Daoy (cell line): ENCODE results near the gene MLST8. TPM values are rescaled to one million over a fixed set of nuclear protein-coding genes. Genes with fewer than 3 reads are reported as not detected.

Experiments used
- DNase-seq: peaks from one replicate; pipeline ENCODE4 v3.0.0-alpha.2; 2015; ENCODE audit warnings: low read depth
- total RNA-seq: library from RNA; depleted of rRNA; stranded (reverse); fragments of >200 nt; shearing (Covaris generic); gene quantifications from 2 replicates; pipeline ENCODE4 v1.2.3, GENCODE V29; 2014; rRNA removed

Gene MLST8, protein sequence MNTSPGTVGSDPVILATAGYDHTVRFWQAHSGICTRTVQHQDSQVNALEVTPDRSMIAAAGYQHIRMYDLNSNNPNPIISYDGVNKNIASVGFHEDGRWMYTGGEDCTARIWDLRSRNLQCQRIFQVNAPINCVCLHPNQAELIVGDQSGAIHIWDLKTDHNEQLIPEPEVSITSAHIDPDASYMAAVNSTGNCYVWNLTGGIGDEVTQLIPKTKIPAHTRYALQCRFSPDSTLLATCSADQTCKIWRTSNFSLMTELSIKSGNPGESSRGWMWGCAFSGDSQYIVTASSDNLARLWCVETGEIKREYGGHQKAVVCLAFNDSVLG
- 12.1 and 19.3 TPM in 2 replicates for total RNA-seq

DNA sequence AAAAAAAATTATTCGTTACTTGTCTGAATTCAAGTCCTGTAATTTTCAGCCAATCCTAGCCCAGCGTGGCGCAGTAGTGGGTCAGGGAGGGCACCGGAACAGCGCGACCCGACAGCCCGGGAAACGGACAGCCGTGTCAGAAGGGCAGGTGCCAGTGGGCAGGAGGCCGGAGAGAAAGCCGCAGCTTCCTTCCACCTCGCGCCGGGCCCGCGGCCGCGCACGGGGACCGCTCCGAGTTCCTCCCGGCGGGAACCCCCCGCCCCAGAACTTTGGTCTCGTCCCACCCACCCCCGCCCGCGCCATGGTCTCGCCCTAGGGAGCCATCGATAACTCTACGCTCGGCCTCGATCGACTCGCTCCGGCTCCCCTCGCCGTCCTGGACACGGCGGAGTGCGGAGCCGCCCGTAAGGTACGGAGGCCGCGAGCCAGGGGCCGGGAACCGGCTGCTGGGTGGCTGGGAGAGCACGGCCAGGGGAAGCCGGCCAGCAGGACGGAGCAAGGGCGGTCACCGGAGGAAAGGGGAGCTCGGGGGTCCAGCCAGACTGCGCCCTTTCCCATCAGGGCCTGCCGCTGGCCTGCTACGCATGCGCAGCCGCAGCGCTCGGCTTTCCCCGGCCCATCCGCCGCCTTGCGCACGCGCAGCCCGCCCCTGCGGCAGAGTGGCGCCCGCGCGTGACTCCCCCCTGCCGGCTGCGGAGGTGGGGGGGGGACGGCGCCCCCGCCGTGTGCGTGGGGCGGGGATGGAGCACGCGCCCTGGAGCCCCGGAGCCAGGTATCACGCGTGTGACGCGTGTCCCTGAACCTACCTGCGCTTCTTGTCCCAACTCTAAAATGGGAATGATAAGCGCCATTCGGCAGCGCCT is at the start of gene MLST8:
MLST8 (plus strand) TSS at position 351 of the 863 bp plus-strand sequence. CDS start 632 bp downstream, outside the sequence.
- peak; percentile 85 for DNase-seq

DNA sequence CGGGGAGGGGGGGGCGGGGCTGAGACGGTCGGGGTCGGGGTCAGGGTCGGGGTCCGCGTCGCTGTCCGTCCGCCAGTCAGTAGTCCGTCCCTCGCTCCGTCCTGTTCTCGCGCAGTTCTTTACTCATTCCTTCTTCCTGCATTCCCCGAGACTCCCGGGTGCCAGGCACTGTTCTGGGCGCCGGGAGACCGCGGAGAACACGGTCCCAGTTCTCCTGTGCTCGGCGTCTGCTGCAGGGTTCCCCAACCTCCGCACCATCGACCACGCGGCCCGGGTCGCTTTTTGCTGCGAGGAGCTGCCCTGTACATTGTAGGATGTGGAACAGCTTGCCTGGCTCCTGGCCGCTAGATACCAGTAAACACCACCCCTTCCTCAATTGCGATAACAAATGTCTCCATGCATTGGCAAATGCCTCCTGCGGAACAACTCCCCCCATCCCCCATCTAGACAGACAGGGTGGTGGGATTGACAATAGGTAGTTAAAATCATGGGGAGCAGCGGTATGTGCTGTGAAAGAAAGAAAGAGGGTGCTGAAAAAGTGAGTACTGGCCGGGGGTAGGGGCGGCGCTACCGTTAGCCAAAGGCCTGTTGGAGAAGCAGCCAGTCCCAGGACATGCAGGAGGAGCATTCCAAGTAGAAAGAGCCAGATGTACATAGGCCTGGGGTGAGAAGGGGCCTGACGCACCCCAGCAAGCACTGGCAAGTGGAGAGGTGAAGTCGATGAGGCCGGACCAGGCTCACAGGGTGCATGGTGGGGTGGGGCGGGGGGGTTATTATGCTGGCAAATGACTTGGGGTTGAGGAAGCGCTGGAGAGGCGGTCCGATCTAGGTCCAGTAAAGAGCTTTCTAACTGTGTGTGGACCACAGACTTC is 49.0 kb upstream of the MLST8 start:
- DNase-seq: peak; percentile 50

DNA sequence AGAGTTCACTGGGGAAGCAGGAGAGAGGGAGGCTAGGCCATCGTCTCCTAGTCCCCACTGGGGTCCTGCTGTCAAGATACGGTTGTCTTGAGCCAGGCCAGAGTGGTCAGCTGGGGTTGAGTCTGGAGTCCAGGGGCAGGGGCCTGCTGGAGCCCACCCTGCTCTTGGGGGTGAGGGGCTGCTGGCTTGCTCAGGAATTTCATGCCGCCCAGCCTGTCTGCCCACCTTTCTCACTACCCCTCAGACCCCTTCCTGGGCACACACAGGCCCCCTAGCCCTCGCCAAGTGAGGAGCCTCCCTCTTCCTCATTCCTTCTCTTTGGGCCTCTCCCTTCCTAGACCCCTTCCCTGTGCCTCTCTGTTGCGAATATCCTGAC is 48.4 kb upstream of the MLST8 start:
- no peak for DNase-seq

DNA sequence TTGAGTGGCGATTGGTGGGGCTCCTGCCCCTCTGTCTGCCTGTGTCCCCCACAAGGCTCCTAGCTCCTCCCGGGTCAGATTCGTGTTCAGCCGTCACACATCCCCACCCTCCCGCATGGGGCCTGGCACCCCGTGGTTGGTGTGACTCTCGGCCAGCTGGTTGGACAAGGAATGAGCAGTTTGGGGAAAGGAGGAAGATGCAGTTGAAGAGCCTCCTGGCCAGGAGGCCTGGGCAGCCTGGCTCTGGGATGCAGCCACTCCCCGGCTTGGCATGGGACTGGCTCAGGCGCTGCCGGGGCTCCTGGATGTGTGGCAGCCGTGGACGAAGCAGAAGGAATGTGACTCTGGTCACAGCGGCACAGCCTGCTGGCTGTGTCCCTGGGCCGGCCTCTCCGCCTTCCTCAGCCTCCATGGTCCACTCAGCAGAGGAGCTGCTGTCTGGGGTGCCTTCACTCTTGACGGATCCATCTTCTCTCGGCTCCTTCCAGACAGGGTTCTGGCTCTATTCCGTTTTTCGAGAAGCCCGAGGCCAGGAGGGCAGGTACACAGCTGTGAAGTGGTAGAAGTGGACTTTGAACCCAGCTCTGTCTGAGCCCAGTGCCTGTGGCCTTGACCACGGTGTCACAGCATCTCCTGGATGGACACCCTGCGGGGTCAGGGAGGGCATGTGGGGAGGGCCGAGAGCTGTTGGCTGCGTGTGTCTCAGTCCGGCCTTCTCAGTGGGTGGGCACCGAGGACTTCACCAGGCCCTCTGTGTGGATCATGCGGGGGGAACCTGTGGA is 47.6 kb upstream of the MLST8 start:
- DNase-seq: no peak

DNA sequence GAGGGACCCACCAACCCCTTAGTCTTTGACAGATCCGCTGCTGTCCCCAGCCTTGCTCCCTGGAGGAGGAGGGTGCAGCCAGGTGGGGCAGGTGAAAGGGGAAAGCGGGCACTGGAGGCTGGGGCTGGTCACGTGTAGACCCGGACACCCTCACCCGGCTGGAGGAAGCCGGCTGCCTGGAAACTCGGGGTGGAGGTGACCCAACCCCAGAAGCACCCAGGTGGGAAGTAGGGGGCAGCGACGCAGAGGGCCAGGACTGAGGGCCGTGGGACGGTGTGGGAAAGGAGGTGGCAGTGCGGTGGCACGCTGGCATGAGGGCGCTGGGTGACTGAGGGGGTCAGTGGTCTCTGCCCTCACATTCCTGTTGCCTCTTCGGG is 47.0 kb upstream of the MLST8 start:
- no peak for DNase-seq

DNA sequence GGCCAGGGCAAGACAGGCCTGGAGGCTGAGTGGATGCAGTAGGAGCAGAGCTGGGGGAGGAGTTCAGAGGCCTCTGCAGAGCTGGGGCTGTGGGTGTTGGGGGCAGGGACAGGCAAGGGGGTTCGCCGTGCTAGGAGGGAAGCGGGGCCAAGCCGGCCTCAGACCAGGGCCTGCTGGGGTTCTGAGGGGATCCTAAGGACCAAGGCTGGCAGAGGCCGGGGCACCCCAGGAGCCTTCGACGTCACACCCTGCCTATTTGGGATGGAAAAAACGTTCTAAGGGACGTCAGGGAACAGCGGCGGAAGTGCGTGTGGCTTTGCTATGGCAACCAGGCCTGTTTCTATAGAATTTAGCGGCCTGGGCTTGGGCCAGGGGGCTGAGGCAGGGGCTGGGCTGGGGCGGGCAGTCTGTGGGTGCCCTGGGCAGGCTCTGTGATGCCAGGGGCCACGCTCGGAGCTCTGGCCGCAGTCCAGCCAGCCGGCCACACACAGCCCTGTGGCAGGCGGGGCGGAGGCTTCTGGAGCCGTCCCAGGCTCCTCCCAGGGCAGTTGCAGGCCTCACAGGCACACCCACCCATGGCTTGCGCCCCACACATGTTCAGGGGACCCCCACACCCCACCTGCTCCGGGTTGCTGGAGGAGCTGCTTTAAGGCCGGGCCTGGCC is 45.9 kb upstream of the MLST8 start:
- peak; percentile 45 for DNase-seq

DNA sequence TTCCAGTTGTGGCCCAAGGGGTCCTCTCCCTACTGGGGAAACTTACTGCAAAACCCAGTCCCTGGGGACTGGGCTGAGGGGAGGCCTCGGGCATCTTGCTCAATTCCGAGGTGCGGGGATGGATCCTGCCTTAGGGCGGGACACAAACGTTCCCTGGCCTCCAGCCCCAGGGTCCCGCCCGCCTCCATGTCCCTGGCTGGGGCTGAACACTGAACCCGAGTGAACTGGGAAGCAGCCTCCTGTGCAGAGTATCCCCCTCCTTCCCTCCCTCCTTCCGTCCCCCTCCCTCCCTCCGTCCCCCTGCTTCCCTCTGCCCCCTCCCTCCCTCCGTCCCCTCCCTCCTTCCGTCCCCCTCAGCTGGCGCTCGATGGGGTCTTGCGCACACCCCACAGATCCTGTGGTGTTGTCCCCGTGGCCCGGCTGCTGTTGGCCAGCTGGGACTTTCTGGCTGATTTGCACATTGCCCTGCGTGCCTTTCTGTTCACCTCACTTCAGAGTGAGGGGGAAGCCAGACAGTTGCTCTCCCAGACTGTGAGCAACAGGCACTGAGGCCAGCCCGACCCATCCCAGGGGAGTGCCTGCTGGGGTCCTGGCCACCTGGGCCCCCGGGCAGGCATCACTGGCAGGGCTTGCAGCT is 44.2 kb upstream of the MLST8 start:
- peak; percentile 58 for DNase-seq

DNA sequence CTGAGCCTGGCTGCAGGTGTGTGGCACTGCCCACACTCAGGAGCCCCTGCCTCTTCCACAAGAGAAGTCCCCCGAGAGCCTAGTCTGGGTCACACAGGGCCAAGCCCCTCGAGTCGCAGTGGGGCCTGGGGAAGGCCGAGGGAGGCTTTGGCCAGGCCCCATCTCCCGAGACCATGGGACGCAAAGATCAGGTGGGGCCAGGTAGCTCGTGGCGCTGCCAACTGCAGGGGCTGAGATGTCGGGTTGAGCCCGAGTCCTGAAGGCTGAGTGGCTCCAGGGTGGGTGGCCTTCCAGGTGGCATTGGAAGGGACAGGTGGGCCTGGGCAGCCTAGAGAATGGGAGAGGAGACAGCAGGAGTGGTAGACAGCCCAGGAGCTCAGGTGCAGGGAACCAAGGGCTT is 43.3 kb upstream of the MLST8 start:
- DNase-seq: no peak

DNA sequence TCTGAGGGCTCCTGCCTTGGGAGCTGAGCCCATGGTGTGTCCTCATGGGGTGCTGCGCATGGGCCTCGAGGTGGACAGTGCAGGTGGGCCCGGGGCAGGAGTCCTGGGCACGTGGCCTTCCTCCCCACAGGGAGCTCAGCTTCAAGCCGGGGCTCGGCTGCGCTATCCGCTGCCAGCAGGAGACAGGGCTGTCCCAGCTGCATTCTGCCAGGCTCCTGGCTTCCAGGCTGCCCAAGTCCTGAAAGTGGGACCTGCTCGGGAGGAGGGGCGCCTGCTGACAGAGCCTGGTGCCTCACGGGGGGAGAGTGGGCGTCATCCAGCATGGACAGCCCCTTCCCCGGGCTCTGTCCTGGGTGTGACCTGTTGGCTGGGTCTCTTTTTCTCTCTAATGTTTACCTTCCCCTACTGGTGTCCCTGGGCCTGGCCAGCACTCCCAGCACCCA is 42.6 kb upstream of the MLST8 start:
- DNase-seq: no peak

DNA sequence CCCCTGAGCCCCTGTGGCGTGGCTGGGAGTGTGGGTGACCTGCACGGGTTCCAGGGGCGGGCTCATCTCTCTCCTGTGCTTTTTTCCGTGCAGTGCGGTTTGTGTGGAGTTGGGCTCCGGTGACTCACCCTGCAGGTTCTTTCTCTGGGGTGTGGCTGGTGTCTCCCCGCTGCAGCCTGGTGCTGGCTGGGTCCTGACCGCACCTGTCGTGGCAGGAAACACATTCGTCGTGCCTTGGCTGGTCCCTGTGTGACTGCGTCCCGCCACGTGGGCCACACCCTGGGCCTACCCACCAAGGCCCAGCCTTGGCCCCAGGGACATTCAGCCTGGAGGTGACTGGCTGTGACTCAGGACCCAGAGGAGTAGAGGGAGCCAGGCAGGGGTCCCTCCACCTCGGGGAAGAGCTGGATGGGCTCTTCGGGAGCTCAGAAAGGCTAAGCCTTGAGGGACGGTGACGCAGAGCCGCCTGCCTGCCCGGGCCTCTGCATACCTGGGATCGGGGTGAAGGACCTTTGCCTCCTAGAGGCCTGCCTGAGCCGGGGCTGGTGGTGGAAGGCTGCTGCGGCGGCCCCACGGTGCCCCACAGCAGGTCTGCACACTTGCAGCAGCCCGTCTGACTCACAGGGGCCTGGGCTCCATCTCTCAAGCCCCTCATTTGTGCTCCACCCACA is 41.9 kb upstream of the MLST8 start:
- DNase-seq: peak; percentile 38

DNA sequence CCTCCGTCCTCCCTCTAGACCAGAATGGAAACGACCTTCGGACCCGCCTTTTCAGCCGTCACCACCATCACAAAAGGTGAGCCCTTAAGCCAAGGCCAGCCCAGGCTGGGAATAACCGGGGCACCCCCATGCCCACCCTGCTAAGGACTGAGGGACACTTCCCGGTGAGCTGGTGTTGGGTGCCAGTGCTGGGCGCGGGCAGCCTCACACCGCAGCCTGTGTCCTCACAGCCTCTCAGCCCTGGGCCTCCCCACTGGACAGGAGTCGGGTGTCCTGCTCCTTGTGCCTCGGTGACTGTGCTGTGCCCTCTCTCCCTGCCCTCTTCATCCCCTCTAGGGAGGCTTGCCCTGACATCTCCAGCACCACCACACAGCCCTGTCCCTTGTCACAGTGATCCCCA is 39.4 kb upstream of the MLST8 start:
- no peak for DNase-seq

DNA sequence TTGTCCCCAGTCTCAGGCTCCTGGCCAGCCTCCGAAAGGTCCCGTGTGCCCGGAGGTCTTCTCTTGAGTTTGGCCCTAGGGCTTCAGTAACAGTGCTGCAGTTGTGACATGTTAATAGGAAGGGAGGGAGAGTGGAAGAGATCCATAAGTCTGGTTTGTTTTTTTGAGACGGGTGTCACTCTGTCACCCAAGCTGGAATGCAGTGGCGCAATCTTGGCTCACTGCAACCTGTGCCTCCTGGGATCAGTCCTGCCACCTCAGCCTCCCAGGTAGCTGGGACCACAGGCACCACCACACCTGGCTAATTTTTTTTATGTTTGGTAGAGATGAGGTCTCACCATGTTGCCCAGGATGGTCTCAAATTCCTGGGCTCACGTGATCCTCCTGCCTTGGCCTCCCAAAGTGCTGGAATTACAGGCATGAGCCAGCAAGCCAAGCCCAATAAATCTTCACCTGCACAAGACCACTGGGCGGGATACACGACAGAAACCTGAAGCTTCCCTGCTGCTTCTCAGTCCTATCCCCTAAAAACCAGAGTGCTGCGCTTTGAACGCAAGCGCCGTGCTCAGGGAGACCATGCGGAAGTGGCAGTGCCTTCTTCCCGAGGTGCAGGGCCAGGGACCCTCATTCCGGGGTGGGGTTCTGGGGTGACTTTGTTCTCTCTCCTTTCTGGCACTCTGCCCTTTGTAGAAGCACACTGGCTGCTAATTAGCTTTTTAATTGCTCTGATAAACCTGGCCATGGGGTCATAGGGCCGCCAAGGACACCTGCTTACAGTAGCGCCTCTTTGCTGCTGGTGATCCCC is 38.8 kb upstream of the MLST8 start:
- no peak for DNase-seq

DNA sequence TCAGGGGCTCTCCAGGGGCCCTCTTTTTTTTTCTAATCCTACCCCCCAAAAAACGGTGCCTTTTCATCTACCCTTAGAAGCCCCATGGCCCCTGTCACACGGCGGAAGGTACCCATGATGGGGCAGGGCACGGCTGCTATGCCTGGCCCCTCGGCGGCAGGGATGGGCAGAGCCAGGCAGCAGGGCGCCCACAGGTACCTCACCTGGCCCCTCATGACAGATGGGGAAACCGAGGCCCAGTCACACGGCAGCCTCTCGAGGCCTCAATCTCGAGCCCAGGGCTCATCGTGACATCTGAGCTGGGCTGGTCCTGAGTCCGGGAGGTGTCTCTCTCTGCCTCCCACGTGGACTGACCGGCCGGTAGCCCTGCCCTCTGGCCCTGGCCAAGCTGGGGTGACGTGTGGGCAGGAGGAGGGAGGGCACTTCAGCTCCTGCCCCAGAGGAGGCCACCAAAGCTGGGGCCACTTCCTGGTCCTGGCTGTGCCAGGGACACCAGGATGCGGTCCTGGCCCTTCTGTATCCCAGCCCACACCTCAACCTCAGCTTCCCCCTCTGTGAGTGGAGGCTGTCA is 38.1 kb upstream of the MLST8 start:
- DNase-seq: no peak

DNA sequence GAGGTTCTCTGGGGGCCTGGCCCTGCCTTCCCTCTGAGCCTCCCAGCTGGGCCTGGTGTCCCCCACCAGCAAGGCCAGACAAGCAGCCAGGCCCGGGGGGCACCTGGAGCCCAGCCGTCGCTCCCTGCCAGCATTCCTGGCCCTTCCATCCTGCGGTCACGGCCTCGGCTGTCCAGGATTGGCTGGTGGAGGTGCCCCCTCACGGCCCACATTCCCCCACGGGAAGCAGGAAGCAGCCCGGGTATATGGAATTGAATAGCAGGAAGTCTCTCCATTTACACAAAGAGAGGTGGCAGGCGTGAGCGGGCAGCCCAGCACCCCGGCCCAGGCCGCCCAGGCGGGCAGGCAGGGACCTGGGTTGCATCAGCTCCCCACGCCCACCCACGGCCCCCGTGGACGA is 35.2 kb upstream of the MLST8 start:
- no peak for DNase-seq

DNA sequence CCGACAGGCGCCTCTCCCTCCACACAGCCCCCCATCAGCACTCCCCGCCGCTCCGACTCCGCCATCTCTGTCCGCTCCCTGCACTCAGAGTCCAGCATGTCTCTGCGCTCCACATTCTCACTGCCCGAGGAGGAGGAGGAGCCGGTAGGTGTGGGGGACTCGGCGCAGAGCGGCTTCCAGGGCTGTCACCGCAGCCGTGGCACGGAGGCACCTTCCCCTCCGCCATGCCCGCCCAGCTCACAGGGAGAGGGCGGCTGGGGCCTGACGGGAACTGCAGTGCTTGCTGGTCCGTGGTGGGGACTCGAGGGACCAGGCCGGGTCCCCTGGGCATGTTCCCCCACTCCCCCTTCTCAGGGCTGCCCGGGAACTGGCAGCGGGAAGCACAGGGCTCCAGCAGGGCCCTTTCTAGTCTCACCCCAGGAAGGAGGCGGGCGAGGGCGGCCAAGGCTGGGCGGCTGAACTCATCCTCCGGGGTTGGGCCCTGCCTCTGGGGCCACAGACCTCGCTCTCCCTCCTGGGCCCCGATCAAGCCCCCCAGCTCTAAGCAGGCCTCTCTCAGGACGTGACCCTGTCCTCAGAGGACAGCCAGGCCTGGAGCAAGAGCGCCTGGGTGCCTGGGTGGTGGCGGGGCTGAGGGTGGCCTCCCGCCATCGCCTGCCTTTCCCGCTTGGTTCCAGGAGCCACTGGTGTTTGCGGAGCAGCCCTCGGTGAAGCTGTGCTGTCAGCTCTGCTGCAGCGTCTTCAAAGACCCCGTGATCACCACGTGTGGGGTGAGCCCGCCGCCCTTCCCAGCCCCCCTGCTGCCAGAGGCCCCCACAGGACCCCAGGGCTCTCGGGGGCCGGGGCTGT is 34.4 kb upstream of the MLST8 start:
- no peak for DNase-seq

DNA sequence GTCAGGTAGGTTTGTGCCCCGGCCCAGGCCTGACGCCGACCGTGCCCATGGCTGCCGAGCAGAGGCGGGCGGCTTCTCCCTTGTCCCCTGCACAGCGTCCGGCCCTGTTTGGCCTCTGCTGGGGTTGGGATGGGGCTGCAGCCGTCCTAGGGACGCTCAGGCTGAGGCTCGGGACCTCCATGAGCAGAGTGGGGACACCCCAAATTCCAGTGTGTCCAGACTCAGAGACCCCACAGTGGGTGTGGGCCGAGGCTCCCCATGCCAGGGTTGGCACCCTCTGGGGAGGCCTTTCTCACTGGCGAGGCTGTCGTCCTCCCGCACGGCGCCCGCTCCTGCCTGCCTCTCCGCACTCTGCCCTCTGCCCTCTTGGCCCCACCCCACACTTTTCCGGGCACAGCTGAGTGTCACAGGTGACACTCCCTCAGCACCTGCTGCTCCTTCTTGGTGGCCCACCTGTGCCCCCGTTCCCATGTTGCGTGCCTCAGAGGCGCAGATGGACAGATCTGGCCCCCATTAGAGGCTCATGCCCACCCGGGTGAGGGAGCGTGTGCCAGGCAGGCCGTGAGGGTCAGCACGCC is 33.6 kb upstream of the MLST8 start:
- no peak for DNase-seq

DNA sequence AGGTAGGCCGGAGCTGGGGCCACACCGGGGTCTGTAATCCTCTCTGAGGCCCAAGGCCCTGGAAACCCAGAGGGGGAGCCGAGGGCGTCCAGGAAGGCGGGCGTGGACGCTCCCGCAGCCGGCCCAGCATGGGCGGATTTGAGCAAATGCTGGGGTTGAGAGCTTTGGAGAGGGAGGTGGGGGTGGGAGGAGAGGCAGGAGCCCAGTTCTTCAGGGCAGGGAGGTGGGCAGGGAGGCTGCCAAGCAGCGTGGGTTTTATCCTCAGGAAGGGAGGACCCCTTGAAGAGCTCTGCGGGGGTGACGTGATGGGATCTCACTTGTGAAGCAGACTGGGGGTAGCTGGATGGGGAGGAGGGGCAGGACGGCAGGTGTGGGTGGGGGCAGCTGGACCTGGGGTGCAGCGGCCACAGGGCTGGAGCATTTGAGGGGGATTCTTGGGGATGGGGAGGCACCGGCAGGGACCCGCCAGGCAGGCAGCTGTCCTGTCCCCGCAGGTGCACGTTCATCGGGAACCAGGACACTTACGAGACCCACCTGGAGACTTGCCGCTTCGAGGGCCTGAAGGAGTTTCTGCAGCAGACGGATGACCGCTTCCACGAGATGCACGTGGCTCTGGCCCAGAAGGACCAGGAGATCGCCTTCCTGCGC is 32.4 kb upstream of the MLST8 start:
- no peak for DNase-seq
